Lower leg skin (tissue), 4 donors: ENCODE data around the gene LTV1. TPM values are rescaled to one million over a fixed set of nuclear protein-coding genes. Genes with fewer than 3 reads are reported as not detected.
"Not testable (repeated sequence)": the region's sequence is repeated elsewhere in the genome, so short reads cannot be mapped to it uniquely, and the experiment has no call there.

ENCODE experiments used
- DNase-seq, 2 donors: peaks; one replicate each; pipeline ENCODE4 v3.0.0-alpha.2; 2019; ENCODE audit warnings: low spot score in 2 of 2
- H3K4me3 ChIP-seq: fragments of 200-600 bp; sonication (generic); 2 replicates; pipeline ENCODE4 v1.5.1; 2017; ENCODE audit warnings: mild to moderate bottlenecking, low read depth; ENCODE audit not compliant: poor library complexity, severe bottlenecking
- CTCF ChIP-seq, 3 donors: fragments of 450-650 bp; IDR thresholded peaks; one replicate each; pipeline ENCODE4 v1.5.1; 2016; ENCODE audit warnings: antibody characterized with exemption in 3 of 3, mild to moderate bottlenecking in 3 of 3, moderate library complexity in 2 of 3
- POLR2A ChIP-seq, 2 donors: fragments of 450-650 bp; IDR thresholded peaks; one replicate each; pipeline ENCODE4 v1.6.1; 2016 to 2017; ENCODE audit warnings: antibody characterized with exemption in 2 of 2, mild to moderate bottlenecking in 1 of 2, moderate library complexity in 1 of 2
- WGBS, 2 donors: methylation state at CpG; one replicate each; pipeline ENCODE4 v1.1.5; 2018; 5-methylcytosine and 5-hydroxymethylcytosine counted together
- intact Hi-C: fragments of 100-400 bp; cut with DNase I; formaldehyde crosslinking; loops from one replicate; pipeline ENCODE4 v1.15.0; 2023; ENCODE audit warnings: low total_unique reads
- total RNA-seq, 4 donors: library from RNA; depleted of rRNA; stranded (reverse); fragments of >200 nt; gene quantifications; one replicate each; pipeline ENCODE4 v1.1.0, GENCODE V29; 2016

Gene LTV1
- total RNA-seq, 4 donors from 2014 or later = 9.5 to 19.0 (median 16.1) TPM

- 93 to 96% methylated on average over 6 of the region's 6 CpGs for WGBS, 2 donors
- no peak for DNase-seq
- TF ChIP-seq CTCF (IDR thresholded peaks at IDR 0.05) (no peak), POLR2A (IDR thresholded peaks at IDR 0.05) (no peak)
- intact Hi-C loops = no loop called here
- H3K4me3 ChIP-seq = no peak overlapping the region
Measured at GRCh38 chr6:143840595-143841265, 2.4 kb upstream of the LTV1 start.

GRCh38 chr6:143842461-143842901 is 657 bp upstream of the LTV1 start:
- intact Hi-C loops = no loop called here
- peak overlapping the region; percentile 79 for H3K4me3 ChIP-seq
- TF ChIP-seq CTCF (IDR thresholded peaks at IDR 0.05) (no peak), POLR2A (IDR thresholded peaks at IDR 0.05) (no peak)
- WGBS, 2 donors = 32 to 39% methylated on average over 7 of the region's 7 CpGs
- no peak for DNase-seq

GRCh38 chr6:143843677-143843999 is 500 bp downstream of the LTV1 start:
- DNase-seq = no peak
- TF ChIP-seq CTCF (IDR thresholded peaks at IDR 0.05) = no peak
- TF ChIP-seq POLR2A (IDR thresholded peaks at IDR 0.05) = no peak
- H3K4me3 ChIP-seq = peak overlapping the region; percentile 79
- intact Hi-C loops = no loop called here
- WGBS, 2 donors = 1% methylated on average over 9 of the region's 9 CpGs

GRCh38 chr6:143844006-143844405 is 868 bp downstream of the LTV1 start:
- intact Hi-C loops = no loop called here
- WGBS, 2 donors = 8 to 18% methylated on average over 4 of the region's 4 CpGs
- H3K4me3 ChIP-seq = peak overlapping the region; percentile 79
- no peak for DNase-seq
- no peak for TF ChIP-seq POLR2A (IDR thresholded peaks at IDR 0.05)
- TF ChIP-seq CTCF (IDR thresholded peaks at IDR 0.05) = no peak

GRCh38 chr6:143845033-143845432 is 1.9 kb downstream of the LTV1 start:
- TF ChIP-seq CTCF (IDR thresholded peaks at IDR 0.05) = no peak
- TF ChIP-seq POLR2A (IDR thresholded peaks at IDR 0.05) = no peak
- DNase-seq = no peak
- H3K4me3 ChIP-seq = no peak overlapping the region
- intact Hi-C loops = no loop called here
- WGBS, 2 donors = 74 to 94% methylated on average over 5 of the region's 5 CpGs

GRCh38 chr6:143851706-143852105 is 8.6 kb downstream of the LTV1 start:
- intact Hi-C loops, DNase-seq, H3K4me3 ChIP-seq: not testable (repeated sequence)
- WGBS, 2 donors = 97 to 100% methylated on average over 3 of the region's 3 CpGs

- DNase-seq, intact Hi-C loops, H3K4me3 ChIP-seq: not testable (repeated sequence)
- 97 to 100% methylated on average over 1 of the region's 1 CpG for WGBS, 2 donors
Measured at GRCh38 chr6:143855057-143855456, 11.9 kb downstream of the LTV1 start.

GRCh38 chr6:143856762-143857161 is 13.6 kb downstream of the LTV1 start:
- DNase-seq, H3K4me3 ChIP-seq, intact Hi-C loops: not testable (repeated sequence)
- 95 to 98% methylated on average over 6 of the region's 6 CpGs for WGBS, 2 donors
